ENCODE measurements around the gene RBM17. TPM values are rescaled to one million over a fixed set of nuclear protein-coding genes. Genes with fewer than 3 reads are reported as not detected.

The RBM17 gene
- total and polyA plus RNA-seq, 11 donors, result 29.2 to 83.9 (median 60.6) TPM

DNA sequence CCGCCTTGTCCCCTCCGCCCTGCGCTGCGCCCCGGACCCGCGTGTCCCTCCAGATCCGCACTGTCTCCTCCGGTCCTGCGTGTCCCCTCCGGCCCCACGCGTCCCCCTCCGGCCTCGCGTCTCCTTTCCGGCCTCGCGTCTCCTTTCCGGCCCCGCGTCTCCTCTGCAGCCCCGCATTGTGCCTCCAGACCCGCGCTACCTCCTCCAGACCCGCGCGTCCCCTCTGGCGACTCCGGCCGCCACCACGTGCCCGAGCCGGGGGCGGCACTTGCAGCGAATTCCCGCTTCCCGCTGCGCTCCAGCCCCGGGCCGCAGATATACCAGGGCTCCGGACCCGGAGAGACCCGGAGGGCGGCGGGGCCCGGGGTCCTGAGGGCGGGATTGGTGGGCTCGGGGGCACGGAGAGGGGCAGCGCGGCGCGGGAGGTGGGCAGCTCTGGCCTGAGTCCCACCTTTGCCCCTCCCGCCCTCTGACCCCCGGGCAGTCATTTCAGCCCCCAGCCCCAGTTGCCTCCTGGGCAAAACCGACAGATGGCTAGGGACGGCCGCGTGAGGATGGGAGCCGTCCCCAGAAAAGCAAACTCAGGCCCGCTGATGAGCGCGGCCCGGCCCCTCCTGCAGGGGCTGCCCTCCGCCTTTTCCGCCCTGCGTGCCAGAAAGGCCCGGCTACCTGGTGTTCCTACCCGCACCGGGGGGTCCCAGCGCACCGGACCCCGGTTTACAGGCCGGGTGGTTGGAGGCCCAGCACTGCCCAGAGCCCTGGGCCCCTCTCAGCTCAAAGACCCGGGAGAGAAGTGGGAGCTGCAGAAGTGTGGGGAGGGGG lies 56.5 kb downstream of the RBM17 start:
- H3K9me3 ChIP-seq, result no peaks in the 10 kb centered on the region
- no peak for TF ChIP-seq POLR2A (IDR thresholded peaks at IDR 0.05)
- TF ChIP-seq, protein P1, sequence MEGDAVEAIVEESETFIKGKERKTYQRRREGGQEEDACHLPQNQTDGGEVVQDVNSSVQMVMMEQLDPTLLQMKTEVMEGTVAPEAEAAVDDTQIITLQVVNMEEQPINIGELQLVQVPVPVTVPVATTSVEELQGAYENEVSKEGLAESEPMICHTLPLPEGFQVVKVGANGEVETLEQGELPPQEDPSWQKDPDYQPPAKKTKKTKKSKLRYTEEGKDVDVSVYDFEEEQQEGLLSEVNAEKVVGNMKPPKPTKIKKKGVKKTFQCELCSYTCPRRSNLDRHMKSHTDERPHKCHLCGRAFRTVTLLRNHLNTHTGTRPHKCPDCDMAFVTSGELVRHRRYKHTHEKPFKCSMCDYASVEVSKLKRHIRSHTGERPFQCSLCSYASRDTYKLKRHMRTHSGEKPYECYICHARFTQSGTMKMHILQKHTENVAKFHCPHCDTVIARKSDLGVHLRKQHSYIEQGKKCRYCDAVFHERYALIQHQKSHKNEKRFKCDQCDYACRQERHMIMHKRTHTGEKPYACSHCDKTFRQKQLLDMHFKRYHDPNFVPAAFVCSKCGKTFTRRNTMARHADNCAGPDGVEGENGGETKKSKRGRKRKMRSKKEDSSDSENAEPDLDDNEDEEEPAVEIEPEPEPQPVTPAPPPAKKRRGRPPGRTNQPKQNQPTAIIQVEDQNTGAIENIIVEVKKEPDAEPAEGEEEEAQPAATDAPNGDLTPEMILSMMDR (IDR thresholded peaks at IDR 0.05), result no peak
- peaks cover 0 to 66% (median 12%) of the 10 kb centered on the region in 12 donors for H3K4me1 ChIP-seq
- no peaks in the 10 kb centered on the region for H3K36me3 ChIP-seq
- peak overlapping the region in 11 of 12 donors; percentile 77 to 94 (median 89) for H3K27ac ChIP-seq
- DNase-seq (peak in 2 of 5 donors; percentile 39 to 50), ATAC-seq (peak in 2 of 4 donors; percentile 24 to 30)
- intact Hi-C loops (cut with DNase I), result loop anchor here in 6 of 10 donors (2.0 to 10.0 kb wide), 5 partner anchors 17 to 51 kb away; no protein-coding TSS in a partner anchor
- H3K27me3 ChIP-seq, result no peaks in the 10 kb centered on the region
- WGBS, 4 donors, result 3 to 6% (median 5%) methylated on average over 18 to 76 of the region's 76 CpGs
- H3K4me3 ChIP-seq, result peak overlapping the region; percentile 54 to 97 (median 88)

DNA sequence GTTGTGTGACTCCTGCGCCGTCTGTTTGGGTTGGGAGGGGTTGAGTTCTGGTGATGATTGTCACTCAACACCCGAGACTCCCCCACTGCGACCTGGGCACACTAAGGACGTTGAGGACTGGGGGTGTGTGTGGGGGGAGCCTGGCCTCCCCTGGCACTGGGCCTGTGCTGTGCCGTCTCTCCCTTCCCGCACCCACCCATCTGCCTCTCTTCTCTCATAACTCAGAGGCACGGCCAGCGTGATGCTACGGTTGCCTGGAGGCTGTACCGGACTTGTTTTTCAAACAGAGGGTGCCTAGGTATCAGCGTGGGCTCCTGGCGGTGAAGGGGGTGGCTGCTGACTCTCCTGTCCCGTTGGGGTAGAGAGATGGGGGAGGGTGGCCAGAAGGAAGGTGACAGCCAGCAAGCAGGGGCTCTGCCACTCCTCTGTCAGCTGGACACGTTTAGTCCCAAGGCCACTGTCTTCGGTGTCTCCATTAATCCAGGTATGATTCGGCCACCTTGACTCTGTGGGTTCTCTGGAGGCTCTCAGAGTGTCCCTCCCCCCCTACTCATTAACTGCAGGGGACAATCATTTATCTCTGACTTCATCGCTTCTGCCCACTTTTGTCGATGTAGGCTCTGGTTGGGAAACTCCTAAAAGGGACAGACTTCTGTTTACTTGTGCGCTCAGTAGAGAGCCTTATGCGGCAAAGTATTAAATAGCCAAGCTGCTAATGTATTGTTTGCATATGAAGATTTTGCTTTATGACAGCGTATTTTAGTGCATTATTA lies 57.4 kb downstream of the RBM17 start:
- TF ChIP-seq POLR2A (IDR thresholded peaks at IDR 0.05), result no peak
- TF ChIP-seq, protein P1 (IDR thresholded peaks at IDR 0.05), result no peak
- no peaks in the 10 kb centered on the region for H3K9me3 ChIP-seq
- H3K27me3 ChIP-seq, result no peaks in the 10 kb centered on the region
- no peaks in the 10 kb centered on the region for H3K36me3 ChIP-seq
- WGBS, 4 donors, result 67 to 80% (median 72%) methylated on average over 18 to 22 of the region's 22 CpGs
- H3K4me1 ChIP-seq, result peaks cover 0 to 66% (median 19%) of the 10 kb centered on the region in 12 donors
- peak overlapping the region in 11 of 12 donors; percentile 54 to 97 (median 86) for H3K4me3 ChIP-seq
- DNase-seq (no peak), ATAC-seq (no peak)
- intact Hi-C loops (cut with DNase I), result loop anchor here in 5 of 10 donors (5.0 to 10.0 kb wide), 3 partner anchors 34 to 51 kb away; no protein-coding TSS in a partner anchor
- peak overlapping the region in 5 of 12 donors; percentile 88 to 94 (median 89) for H3K27ac ChIP-seq

DNA sequence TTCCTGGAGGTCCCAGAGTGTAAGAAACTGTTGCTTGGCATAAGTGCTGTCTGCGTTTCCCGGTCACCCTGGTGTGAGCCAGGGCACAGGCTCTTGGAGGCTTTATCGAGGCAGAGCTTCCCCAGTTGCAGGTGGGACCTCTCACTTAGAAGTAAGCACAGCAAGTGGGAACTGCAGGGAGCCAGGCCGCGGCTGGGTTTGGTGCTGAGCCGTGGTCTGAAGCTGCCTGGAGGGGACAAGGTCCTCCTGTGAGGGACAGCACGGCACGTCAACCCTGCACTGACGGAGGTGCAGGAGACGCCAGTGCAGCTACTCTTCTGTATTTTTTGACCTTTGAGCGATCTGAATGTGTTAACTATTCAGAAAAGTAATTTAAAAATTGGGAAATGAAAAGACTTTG lies 58.1 kb downstream of the RBM17 start:
- no peak overlapping the region for H3K4me3 ChIP-seq
- no peaks in the 10 kb centered on the region for H3K36me3 ChIP-seq
- H3K27me3 ChIP-seq, result no peaks in the 10 kb centered on the region
- WGBS, 4 donors, result 81 to 89% (median 83%) methylated on average over 11 of the region's 11 CpGs
- H3K4me1 ChIP-seq, result peaks cover 0 to 65% (median 23%) of the 10 kb centered on the region in 12 donors
- TF ChIP-seq, protein P1 (IDR thresholded peaks at IDR 0.05), result no peak
- no peak for TF ChIP-seq POLR2A (IDR thresholded peaks at IDR 0.05)
- peak in 1 of 5 donors; percentile 19 for DNase-seq
- intact Hi-C loops (cut with DNase I), result loop anchor here in 5 of 10 donors (5.0 to 10.0 kb wide), 3 partner anchors 35 to 52 kb away; no protein-coding TSS in a partner anchor
- no peak for ATAC-seq
- H3K27ac ChIP-seq, result no peak overlapping the region
- H3K9me3 ChIP-seq, result no peaks in the 10 kb centered on the region

Measured in heart left ventricle (tissue), 16 donors.